Measurements from ENCODE around the gene UNC5C.

The UNC5C gene

GRCh38 chr4:95516528-95517017, 32.2 kb downstream of the UNC5C start:
- DNase-seq, result no peak

- no peak for DNase-seq
Observed at GRCh38 chr4:95515589-95515988, 33.2 kb downstream of the UNC5C start.

- DNase-seq, result no peak
Observed at GRCh38 chr4:95513022-95513421, 35.8 kb downstream of the UNC5C start.

- no peak for DNase-seq
Observed at GRCh38 chr4:95511477-95511876, 37.3 kb downstream of the UNC5C start.

GRCh38 chr4:95510877-95511276, 37.9 kb downstream of the UNC5C start:
- DNase-seq, result no peak

GRCh38 chr4:95510145-95510544, 38.6 kb downstream of the UNC5C start:
- no peak for DNase-seq

- DNase-seq, result no peak
Observed at GRCh38 chr4:95508421-95508820, 40.4 kb downstream of the UNC5C start.

- no peak for DNase-seq
Observed at GRCh38 chr4:95507561-95507960, 41.2 kb downstream of the UNC5C start.

GRCh38 chr4:95507147-95507546, 41.6 kb downstream of the UNC5C start:
- DNase-seq, result no peak

GRCh38 chr4:95506264-95506663, 42.5 kb downstream of the UNC5C start:
- no peak for DNase-seq

GRCh38 chr4:95505799-95506198, 43.0 kb downstream of the UNC5C start:
- DNase-seq, result no peak

- no peak for DNase-seq
Observed at GRCh38 chr4:95505151-95505550, 43.6 kb downstream of the UNC5C start.

- DNase-seq, result no peak
Observed at GRCh38 chr4:95504501-95504900, 44.3 kb downstream of the UNC5C start.

- DNase-seq, result no peak
Observed at GRCh38 chr4:95500361-95500760, 48.4 kb downstream of the UNC5C start.

GRCh38 chr4:95499291-95499696, 49.5 kb downstream of the UNC5C start:
- no peak for DNase-seq

- DNase-seq, result no peak
Observed at GRCh38 chr4:95494186-95494585, 54.6 kb downstream of the UNC5C start.

- no peak for DNase-seq
Observed at GRCh38 chr4:95478679-95479078, 70.1 kb downstream of the UNC5C start.

GRCh38 chr4:95476121-95476520, 72.7 kb downstream of the UNC5C start:
- no peak for DNase-seq

GRCh38 chr4:95472534-95472933, 76.2 kb downstream of the UNC5C start:
- DNase-seq, result no peak

GRCh38 chr4:95470622-95471021, 78.2 kb downstream of the UNC5C start:
- DNase-seq, result no peak

- no peak for DNase-seq
Observed at GRCh38 chr4:95469617-95470016, 79.2 kb downstream of the UNC5C start.

GRCh38 chr4:95466791-95467190, 82.0 kb downstream of the UNC5C start:
- no peak for DNase-seq

GRCh38 chr4:95465010-95465409, 83.8 kb downstream of the UNC5C start:
- no peak for DNase-seq

GRCh38 chr4:95462921-95463320, 85.9 kb downstream of the UNC5C start:
- no peak for DNase-seq

GRCh38 chr4:95457353-95457752, 91.4 kb downstream of the UNC5C start:
- DNase-seq, result no peak

- no peak for DNase-seq
Observed at GRCh38 chr4:95450294-95450693, 98.5 kb downstream of the UNC5C start.

Measured in CD4-positive, alpha-beta T cell treated with Interferon alpha-2 for 1 hour (primary cell).